HuH-7.5 (cell line): ENCODE data around the gene DLGAP1.
"Not testable (repeated sequence)": the region's sequence is repeated elsewhere in the genome, so short reads cannot be mapped to it uniquely, and the experiment has no call there.

Experiments
- DNase-seq: peaks from one replicate; pipeline ENCODE4 v3.0.0; 2011; ENCODE audit warnings: low spot score

Gene DLGAP1

DNA sequence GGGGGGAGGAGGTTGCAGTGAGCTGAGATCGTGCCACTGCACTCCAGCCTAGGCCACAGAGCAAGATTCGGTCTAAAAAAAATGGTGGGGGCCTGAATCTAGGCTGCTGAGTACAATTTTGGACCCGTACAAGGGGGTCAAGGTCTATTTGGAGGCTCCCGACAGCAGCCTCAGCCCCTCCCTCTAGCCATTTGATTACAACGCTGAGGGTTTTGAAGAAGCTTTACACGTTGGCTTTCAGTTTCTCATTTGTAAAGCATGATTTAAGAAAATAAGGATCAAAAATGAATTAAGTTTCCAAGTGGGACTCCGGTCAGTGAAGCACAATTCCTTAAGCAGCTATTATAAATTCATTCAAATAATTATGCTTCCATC is 871.2 kb downstream of the DLGAP1 start:
- no peak for DNase-seq

DNA sequence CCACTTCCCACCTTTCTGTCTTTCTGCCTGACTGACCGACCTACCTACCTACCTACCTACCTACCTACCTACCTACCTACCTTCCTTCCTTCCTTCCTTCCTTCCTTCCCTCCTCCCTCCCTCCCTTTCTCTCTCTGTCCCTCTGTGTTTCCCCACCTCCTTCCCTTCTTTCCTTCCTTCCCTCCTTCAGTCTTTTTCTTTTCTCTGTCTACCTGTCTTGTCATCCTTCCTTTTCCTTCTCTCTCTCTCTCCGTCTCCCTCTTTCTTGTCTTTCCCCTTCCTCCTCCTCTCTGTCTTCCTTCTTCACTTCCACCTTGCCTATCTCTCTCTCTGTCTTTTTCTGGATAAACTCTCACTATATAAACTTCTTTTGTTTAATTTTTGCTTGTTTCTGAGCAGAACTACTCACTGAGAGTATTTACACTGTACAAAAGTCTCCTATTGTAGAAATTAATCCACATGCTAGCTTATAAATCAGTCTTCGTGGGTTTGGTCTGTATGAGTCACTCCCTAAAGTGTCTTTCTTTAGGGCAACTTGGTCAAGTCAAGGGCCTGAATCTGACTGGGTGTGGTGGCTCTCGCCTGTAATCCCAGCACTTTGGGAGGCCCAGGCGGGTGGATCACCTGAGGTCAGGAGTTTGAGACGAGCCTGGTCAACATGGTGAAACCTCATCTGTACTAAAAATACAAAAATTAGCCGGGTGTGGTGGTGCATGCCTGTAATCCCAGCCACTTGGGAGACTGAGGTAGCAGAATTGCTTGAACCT is 871.8 kb downstream of the DLGAP1 start:
- not testable (repeated sequence) for DNase-seq

DNA sequence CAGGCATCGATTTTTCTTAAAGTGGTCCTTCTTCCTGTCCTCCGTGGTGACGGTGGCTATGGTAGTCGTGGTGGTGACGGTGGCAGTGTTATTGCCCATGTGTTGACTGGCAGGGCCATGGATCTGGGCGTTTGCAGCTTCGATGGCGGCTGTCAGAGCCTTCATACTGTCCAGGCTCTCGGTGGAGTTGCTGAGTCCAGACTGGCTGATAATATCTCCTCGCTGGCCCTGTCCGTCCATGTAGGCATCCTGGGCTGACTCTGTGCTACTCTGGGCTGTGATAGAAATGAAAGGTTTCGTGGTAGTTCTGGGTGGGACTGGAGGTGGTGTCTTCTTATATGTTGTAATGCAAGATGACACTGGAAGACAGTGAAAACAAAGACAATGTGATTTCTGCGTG is 873.2 kb downstream of the DLGAP1 start:
- DNase-seq, result no peak

DNA sequence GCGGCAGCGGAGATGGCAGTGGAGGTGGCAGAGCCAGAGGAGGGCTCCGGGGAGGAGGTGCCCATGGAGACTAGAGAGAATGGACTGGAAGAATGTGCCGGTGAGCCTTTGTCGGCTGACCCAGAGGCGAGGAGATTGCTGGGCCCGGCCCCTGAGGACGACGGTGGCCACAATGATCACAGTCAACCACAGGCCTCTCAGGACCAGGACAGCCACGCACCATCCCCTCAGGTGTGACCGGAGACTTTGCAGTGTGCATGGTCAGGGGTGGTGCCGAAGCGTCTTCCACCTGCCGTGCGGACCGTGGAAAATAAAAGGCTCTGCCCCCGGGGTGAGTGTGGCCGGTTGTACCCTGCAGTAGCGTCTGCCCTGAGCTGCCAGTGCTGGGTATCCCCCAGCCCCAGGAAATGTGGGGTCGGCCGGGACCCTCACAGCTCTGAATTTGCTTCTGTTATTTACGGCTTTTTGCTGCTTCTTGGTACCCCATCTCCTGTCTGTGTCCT is 874.5 kb downstream of the DLGAP1 start:
- not testable (repeated sequence) for DNase-seq

DNA sequence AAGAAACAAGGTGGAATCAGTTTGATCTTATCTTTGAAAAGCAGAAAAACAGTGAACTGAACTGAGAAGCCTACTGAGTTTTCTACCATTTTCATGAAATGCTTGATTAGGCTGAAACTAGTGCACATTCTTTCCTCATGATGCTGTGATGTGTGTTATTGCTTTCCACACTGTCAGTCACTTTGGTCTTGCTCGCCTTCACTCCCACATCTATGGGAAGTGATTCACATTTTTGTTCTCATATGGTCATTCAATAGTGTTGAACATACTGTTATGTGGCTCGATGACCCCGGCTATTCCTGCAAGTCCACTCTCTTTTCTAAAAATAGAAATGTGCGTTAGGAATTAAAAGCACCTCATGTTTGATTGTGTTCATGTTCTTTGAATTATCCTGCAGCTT is 875.4 kb downstream of the DLGAP1 start:
- DNase-seq, result no peak

DNA sequence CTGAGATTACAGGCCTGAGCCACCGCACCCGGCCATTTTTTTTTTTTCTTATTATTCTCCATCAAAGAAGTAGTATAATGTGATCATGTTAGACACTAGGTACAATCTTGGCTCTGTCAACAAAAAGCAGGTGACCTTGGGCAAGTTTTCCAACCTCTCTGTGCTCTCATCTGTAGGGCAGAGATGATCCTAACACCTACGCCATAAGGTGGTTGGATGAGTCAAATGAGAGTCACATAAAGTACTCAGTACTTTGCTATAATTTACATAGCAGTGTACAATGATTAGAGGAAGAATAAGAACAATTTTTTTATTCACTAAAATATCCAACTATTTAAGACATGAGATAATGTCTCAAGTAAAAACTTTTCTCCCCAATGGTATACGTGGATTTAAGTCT is 876.5 kb downstream of the DLGAP1 start:
- no peak for DNase-seq

DNA sequence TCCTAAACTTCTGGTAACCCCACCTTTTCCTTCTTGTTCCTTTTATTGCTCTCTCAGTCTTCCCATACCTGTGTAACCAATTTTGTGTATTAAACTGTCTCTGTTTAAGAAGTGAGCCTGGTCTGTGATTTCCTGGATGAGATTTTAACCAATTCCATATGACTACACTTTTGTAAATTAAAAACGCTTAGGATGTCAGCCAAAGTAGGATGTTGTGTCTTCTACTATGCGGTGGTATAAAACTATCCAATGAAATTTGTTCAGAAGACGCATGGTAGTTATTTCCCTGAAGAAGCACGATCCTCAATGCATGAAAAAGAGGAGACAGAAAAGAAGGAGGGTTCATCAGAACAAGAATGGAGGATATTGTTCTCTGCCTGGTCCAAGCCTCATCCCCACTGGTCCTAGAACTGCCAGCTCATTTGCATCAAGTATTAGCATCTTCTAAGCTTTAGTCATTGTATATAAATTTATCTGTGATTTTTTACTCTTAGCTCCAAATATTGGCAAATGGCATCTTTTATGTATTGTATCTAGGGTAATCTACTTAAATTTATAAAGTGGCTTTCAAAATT is 877.7 kb downstream of the DLGAP1 start:
- DNase-seq, result no peak

DNA sequence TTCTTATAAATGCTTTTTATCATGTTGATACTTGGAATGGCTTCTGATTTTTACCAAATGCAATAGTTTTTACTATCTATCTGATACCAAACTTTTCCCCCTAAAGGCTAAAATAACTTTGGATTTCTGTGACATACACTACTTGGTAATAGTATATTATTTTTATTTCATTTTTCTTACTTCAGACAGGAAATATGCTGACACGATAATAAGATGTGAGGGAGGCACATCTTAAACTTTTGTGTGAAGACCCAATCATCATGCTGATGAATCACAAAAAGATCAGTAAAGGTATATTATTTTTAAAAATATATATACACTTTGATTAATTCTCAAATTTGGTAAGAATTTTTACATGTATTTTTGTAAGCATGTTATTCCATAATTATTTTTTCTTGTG is 882.3 kb downstream of the DLGAP1 start:
- DNase-seq, result no peak

DNA sequence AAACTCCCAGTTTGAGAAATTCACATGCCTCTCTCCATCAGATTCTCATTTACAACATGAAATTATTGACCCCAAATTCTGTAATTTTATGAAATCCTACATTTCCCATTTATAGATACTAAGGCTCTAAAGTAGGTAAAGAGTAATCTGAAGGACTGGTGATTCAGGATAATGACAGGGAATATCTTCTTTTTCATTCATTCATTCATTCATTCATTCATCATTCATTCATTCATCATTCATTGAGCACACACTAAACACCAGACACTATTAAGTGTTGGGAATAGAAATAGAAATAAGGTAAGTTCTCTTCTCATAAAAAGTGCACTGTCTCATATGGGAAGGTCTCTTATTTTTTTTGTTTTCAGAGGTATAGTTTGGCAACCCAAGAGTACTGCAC is 888.3 kb downstream of the DLGAP1 start:
- DNase-seq, result no peak

DNA sequence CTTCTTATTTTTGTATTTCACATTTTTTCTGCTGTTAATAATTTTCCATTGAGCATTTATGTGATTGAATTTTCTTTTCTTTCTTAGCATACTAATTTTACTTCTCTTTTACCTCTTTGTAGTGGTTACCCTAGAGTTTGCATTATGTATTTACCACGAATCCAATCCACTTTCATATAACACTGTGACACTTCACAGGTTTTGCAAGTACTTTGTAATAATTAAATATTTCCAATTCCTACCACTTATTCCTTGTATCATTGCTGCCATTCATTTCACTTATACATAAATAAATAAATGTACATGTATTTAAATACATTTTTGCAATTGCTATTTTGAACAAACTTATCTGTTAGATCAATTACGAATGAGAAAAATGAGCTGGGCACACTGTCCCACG is 894.4 kb downstream of the DLGAP1 start:
- no peak for DNase-seq

DNA sequence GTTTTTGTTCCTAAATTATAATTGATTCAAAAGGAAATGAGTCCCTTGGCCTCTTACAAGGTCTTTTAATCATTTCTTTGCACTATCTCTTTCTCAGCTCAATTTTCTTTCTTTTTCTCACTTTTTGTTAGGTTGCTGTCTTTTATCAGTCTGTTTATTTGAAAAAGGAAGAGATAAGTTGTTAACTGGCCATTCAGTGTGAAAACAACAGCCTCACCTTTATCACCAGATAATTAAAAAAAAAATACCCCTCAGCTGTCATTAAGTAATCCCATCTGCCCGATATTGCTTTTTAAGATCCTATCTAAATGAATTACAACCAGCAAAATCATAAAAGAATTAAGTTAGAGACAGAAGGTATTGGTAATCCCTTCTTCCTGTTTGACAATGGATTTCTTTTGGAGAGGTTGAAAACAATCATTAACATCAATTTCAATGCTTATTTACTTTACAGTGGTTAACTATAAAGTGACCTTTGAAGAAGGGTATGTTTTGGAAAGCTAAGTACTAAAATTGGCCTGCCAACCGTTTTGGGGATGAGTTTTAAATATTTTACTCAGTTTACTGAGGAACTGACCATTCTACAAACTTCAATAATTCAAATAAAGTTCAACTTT is 900.2 kb downstream of the DLGAP1 start:
- no peak for DNase-seq

DNA sequence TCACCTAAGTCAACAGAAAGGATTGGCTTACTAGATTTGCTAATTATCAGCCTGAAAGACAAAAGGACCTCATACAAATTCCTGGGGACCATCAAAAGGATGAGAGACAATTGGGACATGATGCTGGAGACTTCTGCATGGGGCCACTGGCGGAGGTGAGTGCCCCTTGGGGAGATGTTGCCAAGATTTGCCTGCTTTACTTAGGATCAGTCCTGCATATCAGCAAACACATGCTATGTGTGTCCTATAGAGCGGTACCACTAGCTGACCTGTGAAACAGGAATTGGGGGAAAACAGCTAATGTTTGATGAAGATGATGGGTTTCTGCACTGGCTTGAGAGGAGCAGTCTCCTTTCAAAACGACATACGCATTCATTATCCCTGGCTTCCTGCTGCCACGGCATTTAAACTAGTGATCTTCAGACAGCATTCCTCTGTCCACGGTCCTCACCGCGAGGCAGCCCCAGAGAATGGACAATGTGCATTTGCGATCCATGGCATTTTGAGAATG is 901.0 kb downstream of the DLGAP1 start:
- no peak for DNase-seq

DNA sequence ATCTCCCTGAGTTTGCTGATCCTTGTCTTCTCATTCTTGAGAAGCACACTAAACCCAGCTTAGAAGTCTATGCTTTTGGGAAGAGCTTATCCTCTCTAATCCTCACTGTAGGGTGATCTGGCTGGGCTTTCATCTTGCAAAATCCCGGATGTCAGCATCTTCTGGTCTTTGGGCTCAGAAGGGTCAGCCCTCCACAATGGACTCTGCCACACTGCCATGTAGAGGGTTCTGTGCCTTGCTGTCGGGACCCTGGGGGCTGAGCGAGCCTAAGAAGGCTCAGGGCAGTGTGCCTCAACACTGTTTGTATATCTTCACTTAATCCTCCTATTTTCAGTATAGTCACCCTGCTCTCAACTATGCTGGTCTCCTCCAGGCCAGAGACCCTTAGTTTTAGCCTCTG is 902.8 kb downstream of the DLGAP1 start:
- DNase-seq, result no peak

DNA sequence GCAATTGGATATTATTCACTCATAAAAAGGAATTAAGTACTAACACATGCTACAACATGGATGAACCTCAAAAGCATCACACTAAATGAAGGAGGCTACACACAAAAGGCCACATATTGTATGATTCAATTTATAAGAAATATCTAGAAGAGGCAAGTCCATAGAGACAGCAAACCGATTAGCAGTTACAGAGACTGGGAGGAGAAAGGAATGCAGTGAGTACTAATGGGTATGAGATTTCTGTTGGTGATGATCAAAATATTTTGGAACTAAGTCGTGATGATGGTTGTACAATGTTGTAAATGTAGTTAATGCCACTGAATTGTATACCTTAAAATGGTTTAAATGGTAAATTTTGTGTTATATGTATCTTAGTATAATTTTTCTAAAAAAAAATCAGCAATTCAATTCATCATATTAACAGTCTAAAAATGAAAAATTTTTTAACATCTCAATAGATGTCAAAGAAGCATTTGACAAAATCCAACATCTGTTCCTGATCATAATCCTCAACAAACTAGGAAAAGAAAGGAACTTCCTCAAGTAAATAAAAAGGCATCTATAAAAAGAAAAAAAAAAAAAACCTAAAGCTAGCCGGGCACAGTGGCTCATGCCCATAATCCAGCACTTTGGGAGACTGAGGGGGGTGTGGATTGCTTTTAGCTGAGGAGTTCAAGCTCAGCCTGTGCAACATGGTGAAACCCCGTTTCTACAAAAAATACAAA is 907.1 kb downstream of the DLGAP1 start:
- no peak for DNase-seq

DNA sequence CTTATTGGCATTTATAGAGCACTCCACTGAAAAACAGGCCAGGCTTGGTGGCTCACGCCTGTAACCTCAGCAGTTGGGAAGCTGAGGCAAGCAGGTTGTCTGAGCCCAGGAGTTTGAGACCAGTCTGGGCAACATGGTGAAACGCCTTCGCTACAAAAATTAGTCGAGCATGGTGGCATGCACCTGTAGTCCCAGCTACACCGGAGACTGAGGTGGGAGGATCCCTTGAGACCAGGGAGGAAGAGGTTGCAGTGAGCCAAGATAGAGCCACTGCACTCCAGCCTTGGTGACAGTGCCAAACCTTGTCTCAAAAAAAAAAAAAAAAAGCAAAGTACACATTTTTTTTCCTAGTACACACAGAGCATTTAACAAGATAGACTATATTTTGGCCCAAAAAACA is 909.0 kb downstream of the DLGAP1 start:
- DNase-seq, result no peak

DNA sequence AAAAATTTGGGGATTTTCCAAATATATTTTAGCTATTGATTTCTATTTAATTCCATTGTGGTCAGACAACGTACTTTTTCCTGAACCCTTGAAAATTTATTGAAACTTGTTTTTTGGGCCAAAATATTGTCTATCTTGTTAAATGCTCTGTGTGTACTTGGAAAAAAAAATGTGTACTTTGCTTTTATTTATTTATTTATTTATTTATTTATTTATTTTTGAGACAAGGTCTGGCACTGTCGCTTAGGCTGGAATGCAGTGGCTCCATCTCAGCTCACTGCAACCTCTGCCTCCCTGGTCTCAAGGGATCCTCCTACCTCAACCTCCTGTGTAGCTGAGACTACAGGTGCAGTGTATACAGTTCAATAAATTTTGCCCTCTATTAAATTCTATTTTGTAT is 910.6 kb downstream of the DLGAP1 start:
- no peak for DNase-seq

DNA sequence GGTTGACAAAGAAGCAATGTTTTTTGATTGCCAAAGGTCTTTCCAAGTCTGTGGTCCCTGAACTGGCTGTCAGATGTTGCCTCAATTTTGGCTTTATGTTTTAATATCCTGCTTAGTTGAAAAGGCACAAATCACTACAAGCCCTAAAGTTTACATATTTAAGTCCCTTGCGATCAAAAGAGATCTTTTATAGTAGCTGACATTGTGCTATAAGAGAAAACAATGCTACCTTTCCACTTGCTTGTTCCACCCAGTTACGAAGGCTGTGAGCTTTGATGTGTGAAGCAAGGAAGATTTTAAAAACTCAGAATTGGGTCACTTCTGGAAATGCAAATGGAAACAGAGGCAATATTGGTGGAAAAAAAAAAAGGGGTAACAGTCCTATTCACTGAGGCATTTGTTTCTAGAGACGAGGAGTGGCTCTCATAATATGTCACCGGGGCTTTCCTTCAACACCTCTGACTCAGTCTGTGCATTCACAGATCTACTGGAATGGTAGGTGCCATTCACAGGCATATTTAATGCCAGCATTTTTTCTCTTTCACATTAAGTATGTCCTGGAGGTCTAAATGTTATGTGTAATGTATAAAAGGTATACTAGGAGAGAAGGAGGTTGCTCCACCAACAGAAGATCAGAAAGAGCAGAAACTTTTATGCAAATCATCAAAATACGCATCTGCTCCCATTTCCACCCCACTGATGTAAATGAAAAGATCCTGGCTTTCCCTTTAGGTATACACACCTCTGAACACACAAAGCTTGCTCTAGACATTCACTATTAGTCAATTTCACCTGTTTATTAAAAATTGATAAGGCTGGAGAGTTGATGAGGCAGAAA is 913.3 kb downstream of the DLGAP1 start:
- no peak for DNase-seq

DNA sequence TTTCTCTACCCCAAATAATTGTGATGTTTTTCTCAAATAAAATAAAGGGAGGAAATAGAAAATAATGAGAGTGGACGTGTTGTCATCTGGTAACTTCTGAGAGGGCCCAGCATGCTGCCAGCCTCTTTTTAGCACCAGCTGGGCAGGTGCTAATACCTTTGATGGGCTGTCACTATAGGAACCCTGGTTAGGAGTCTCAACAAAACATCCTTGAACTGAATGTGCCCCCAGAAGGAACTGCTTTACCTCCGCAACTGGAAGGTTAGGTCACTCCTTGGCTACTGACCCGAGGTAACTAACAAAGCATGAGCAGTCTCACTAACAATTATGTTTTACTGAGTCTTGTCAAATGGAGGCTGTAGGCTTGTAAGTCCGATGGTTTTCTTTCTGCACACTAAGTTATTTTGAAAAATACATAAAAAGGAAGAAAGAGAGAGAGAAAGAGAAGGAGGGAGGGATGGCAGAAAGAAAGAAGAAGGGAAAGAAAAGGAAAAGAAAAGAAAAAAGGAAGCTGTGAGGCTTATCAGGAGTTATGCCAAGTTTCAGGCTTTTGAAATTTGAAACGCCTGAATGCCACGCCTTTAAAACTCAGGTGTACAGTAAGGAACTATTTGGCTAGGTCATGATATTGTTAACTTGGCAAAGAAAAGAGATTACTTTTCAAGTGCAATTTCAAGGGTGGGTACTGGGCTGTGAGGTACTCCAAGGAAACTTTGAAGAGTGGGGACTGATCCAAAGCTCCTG is 914.1 kb downstream of the DLGAP1 start:
- no peak for DNase-seq

DNA sequence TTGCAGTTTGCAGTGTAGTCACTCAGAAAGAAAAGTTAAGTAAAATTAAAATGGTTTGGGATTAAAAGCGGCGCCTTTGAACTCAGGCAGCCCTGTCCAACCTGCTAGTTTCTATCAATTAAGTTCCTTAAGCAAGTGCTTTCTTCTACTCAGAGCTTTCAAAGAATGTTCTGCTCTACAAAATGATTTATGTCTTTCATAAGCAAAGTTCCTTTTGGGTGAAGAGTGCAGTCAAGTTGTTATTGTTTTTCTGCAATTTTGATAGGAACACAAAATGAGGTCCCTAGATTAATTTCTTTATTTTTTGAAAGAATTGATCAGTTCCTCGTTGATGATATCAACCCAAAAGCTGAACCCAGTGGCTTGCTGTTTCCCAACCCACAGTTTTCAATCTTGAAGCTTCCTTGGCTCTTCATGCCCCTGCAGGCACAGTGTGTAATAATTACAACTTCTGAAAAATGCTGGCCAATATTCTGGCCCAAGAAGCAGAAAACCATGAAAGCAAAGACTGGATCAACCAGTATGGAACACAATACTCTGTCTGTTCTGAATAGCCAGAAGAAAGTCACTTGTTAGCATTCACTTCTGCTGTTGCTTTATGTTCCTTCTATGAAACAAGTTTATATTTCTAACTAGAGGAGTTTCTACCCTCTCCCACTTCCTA is 916.0 kb downstream of the DLGAP1 start:
- no peak for DNase-seq

DNA sequence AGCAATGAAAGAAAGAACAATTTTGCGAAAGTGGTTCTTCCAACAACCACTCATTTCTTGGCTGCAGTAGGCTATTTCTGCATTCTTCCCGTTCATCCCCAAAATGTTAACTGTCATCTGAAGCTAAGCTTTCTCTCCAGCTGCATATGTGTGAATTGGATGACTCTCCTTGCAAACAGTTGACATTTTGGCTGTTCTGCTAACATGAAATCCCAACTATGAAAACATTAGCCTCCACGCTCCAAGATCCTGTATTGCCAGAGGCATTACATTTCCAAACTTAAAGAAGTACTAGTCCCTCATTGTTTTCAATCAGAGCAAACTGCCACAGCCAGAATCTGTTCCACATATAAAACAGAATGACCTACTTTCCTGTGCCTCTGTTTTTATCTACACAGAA is 916.7 kb downstream of the DLGAP1 start:
- no peak for DNase-seq
